Measurements from ENCODE around the gene C1QTNF4. TPM values are rescaled to one million over a fixed set of nuclear protein-coding genes. Genes with fewer than 3 reads are reported as not detected.
"Not testable (repeated sequence)": the region's sequence is repeated elsewhere in the genome, so short reads cannot be mapped to it uniquely, and the experiment has no call there.

The C1QTNF4 gene
- 5.9 TPM for polyA plus RNA-seq (2013, experiment 1 of 2)
- polyA plus RNA-seq (2013, experiment 2 of 2) = 10.5 TPM

GRCh38 chr11:47593934-47594855 lies at the start of gene C1QTNF4:
Gene C1QTNF4, minus strand, starts transcription at chr11:47594411. Its CDS starts 3,601 bp downstream, at chr11:47590810.
- Histone ChIP-seq H3K9me3 (ENCODE audit: insufficient read depth, low read depth, low read length) (no peaks in the 10 kb centered on the region), H3K36me3 (ENCODE audit: insufficient read depth, low read length) (no peaks in the 10 kb centered on the region), H3K27ac (ENCODE audit: low read depth, low read length) (no peak within 1 kb of the TSS), H3K27me3 (ENCODE audit: insufficient read depth, low read length) (peaks cover 37% of the 10 kb centered on the region), H3K4me1 (ENCODE audit: insufficient read depth, low read length) (peaks cover 11% of the 10 kb centered on the region), H3K9ac (ENCODE audit: low read depth, low read length) (peak within 1 kb of the TSS; percentile 68), H3K4me3 (ENCODE audit: low read length) (peak within 1 kb of the TSS; percentile 75)
- WGBS = 2% methylated on average over 48 of the region's 48 CpGs

GRCh38 chr11:47642099-47642855 lies 48.1 kb upstream of the C1QTNF4 start, which contains the start of gene MTCH2:
Gene MTCH2, minus strand, starts transcription at chr11:47642559. Its CDS starts 94 bp downstream, at chr11:47642465.
- Histone ChIP-seq H3K9me3 (ENCODE audit: insufficient read depth, low read depth, low read length) (no peaks in the 10 kb centered on the region), H3K4me3 (ENCODE audit: low read length) (peak within 1 kb of the TSS; percentile 95), H3K27ac (ENCODE audit: low read depth, low read length) (peak within 1 kb of the TSS; percentile 86), H3K27me3 (ENCODE audit: insufficient read depth, low read length) (no peaks in the 10 kb centered on the region), H3K4me1 (ENCODE audit: insufficient read depth, low read length) (peaks cover 7% of the 10 kb centered on the region; the same call in 1 of the 2 replicates), H3K9ac (ENCODE audit: low read depth, low read length) (peak within 1 kb of the TSS; percentile 87), H3K36me3 (ENCODE audit: insufficient read depth, low read length) (peaks cover 24% of the 10 kb centered on the region)
- under 1% methylated on average over 78 of the region's 78 CpGs for WGBS

- H3K27ac ChIP-seq (ENCODE audit: low read depth, low read length) = peak overlapping the region; percentile 86
- 3% methylated on average over 13 of the region's 14 CpGs for WGBS
These were observed 47.4 kb upstream of the C1QTNF4 start for GRCh38 chr11:47641600-47642098.

GRCh38 chr11:47640506-47640905 lies 46.3 kb upstream of the C1QTNF4 start:
- WGBS = 96% methylated on average over 6 of the region's 6 CpGs
- not testable (repeated sequence) for H3K9me3 ChIP-seq (ENCODE audit: insufficient read depth, low read depth, low read length); H3K9ac ChIP-seq (ENCODE audit: low read depth, low read length); H3K27ac ChIP-seq (ENCODE audit: low read depth, low read length); H3K4me3 ChIP-seq (ENCODE audit: low read length); H3K27me3 ChIP-seq (ENCODE audit: insufficient read depth, low read length); H3K4me1 ChIP-seq (ENCODE audit: insufficient read depth, low read length)
- H3K36me3 ChIP-seq (ENCODE audit: insufficient read depth, low read length) = peaks cover 29% of the 10 kb centered on the region

More at GRCh38 chr11:47641600-47642098, 47.4 kb upstream of the C1QTNF4 start:
- peaks cover 24% of the 10 kb centered on the region for H3K36me3 ChIP-seq (ENCODE audit: insufficient read depth, low read length)
- no peaks in the 10 kb centered on the region for H3K9me3 ChIP-seq (ENCODE audit: insufficient read depth, low read depth, low read length)
- H3K9ac ChIP-seq (ENCODE audit: low read depth, low read length) = peak overlapping the region; percentile 87
- H3K4me1 ChIP-seq (ENCODE audit: insufficient read depth, low read length) = peaks cover 7% of the 10 kb centered on the region; the same call in 1 of the 2 replicates
- H3K4me3 ChIP-seq (ENCODE audit: low read length) = peak overlapping the region; percentile 95
- H3K27me3 ChIP-seq (ENCODE audit: insufficient read depth, low read length) = no peaks in the 10 kb centered on the region

GRCh38 chr11:47636331-47636730 lies 42.1 kb upstream of the C1QTNF4 start:
- H3K9ac ChIP-seq (ENCODE audit: low read depth, low read length); H3K27ac ChIP-seq (ENCODE audit: low read depth, low read length); H3K27me3 ChIP-seq (ENCODE audit: insufficient read depth, low read length); H3K4me3 ChIP-seq (ENCODE audit: low read length); H3K9me3 ChIP-seq (ENCODE audit: insufficient read depth, low read depth, low read length); H3K4me1 ChIP-seq (ENCODE audit: insufficient read depth, low read length): not testable (repeated sequence)
- 98% methylated on average over 11 of the region's 11 CpGs for WGBS
- H3K36me3 ChIP-seq (ENCODE audit: insufficient read depth, low read length) = peaks cover 57% of the 10 kb centered on the region

- Histone ChIP-seq H3K36me3 (ENCODE audit: insufficient read depth, low read length) (peaks cover 77% of the 10 kb centered on the region), H3K27ac (ENCODE audit: low read depth, low read length) (no peak overlapping the region)
- WGBS = 100% methylated on average over 1 of the region's 5 CpGs
These were observed 37.3 kb upstream of the C1QTNF4 start for GRCh38 chr11:47631473-47631872.

GRCh38 chr11:47628026-47628425 lies 33.8 kb upstream of the C1QTNF4 start:
- H3K27me3 ChIP-seq (ENCODE audit: insufficient read depth, low read length) = no peaks in the 10 kb centered on the region
- H3K36me3 ChIP-seq (ENCODE audit: insufficient read depth, low read length) = peaks cover 89% of the 10 kb centered on the region
- no peaks in the 10 kb centered on the region for H3K9me3 ChIP-seq (ENCODE audit: insufficient read depth, low read depth, low read length)
- H3K4me3 ChIP-seq (ENCODE audit: low read length) = no peak overlapping the region
- WGBS = 95% methylated on average over 4 of the region's 4 CpGs
- H3K9ac ChIP-seq (ENCODE audit: low read depth, low read length) = no peak overlapping the region
- no peaks in the 10 kb centered on the region for H3K4me1 ChIP-seq (ENCODE audit: insufficient read depth, low read length)
- no peak overlapping the region for H3K27ac ChIP-seq (ENCODE audit: low read depth, low read length)

More at GRCh38 chr11:47631473-47631872, 37.3 kb upstream of the C1QTNF4 start:
- Histone ChIP-seq H3K4me3 (ENCODE audit: low read length) (no peak overlapping the region), H3K4me1 (ENCODE audit: insufficient read depth, low read length) (no peaks in the 10 kb centered on the region), H3K9ac (ENCODE audit: low read depth, low read length) (no peak overlapping the region), H3K27me3 (ENCODE audit: insufficient read depth, low read length) (no peaks in the 10 kb centered on the region), H3K9me3 (ENCODE audit: insufficient read depth, low read depth, low read length) (no peaks in the 10 kb centered on the region)

GRCh38 chr11:47626234-47626633 lies 32.0 kb upstream of the C1QTNF4 start:
- no peaks in the 10 kb centered on the region for H3K9me3 ChIP-seq (ENCODE audit: insufficient read depth, low read depth, low read length)
- H3K36me3 ChIP-seq (ENCODE audit: insufficient read depth, low read length) = peaks cover 97% of the 10 kb centered on the region
- WGBS = 97% methylated on average over 8 of the region's 8 CpGs
- no peaks in the 10 kb centered on the region for H3K27me3 ChIP-seq (ENCODE audit: insufficient read depth, low read length)
- no peak overlapping the region for H3K9ac ChIP-seq (ENCODE audit: low read depth, low read length)
- H3K4me1 ChIP-seq (ENCODE audit: insufficient read depth, low read length) = no peaks in the 10 kb centered on the region
- no peak overlapping the region for H3K4me3 ChIP-seq (ENCODE audit: low read length)
- H3K27ac ChIP-seq (ENCODE audit: low read depth, low read length) = no peak overlapping the region

GRCh38 chr11:47620836-47621378 lies 26.7 kb upstream of the C1QTNF4 start:
- Histone ChIP-seq H3K4me1 (ENCODE audit: insufficient read depth, low read length) (no peaks in the 10 kb centered on the region), H3K9me3 (ENCODE audit: insufficient read depth, low read depth, low read length) (no peaks in the 10 kb centered on the region), H3K27me3 (ENCODE audit: insufficient read depth, low read length) (no peaks in the 10 kb centered on the region), H3K27ac (ENCODE audit: low read depth, low read length) (no peak overlapping the region), H3K36me3 (ENCODE audit: insufficient read depth, low read length) (peaks cover 87% of the 10 kb centered on the region), H3K9ac (ENCODE audit: low read depth, low read length) (no peak overlapping the region), H3K4me3 (ENCODE audit: low read length) (no peak overlapping the region)
- WGBS = 91% methylated on average over 2 of the region's 2 CpGs

GRCh38 chr11:47617417-47617809 lies 23.2 kb upstream of the C1QTNF4 start:
- WGBS = 87% methylated on average over 3 of the region's 3 CpGs
- H3K36me3 ChIP-seq (ENCODE audit: insufficient read depth, low read length) = peaks cover 52% of the 10 kb centered on the region

More at GRCh38 chr11:47617417-47617809, 23.2 kb upstream of the C1QTNF4 start:
- Histone ChIP-seq H3K27me3 (ENCODE audit: insufficient read depth, low read length) (no peaks in the 10 kb centered on the region), H3K9ac (ENCODE audit: low read depth, low read length) (no peak overlapping the region), H3K4me3 (ENCODE audit: low read length) (no peak overlapping the region), H3K4me1 (ENCODE audit: insufficient read depth, low read length) (no peaks in the 10 kb centered on the region), H3K9me3 (ENCODE audit: insufficient read depth, low read depth, low read length) (no peaks in the 10 kb centered on the region), H3K27ac (ENCODE audit: low read depth, low read length) (no peak overlapping the region)

Measured in HUES64 (cell line).